Middle frontal gyrus (tissue), 1 donor: Measurements from ENCODE around the gene CRACDL.
A peak's percentile ranks its signal among the peaks of the same experiment; 100 is the strongest.

Source experiments
- DNase-seq: peaks from one replicate; pipeline ENCODE4 v3.0.0-alpha.2; 2015; ENCODE audit warnings: low spot score; ENCODE audit errors: extremely low spot score

The CRACDL gene

GRCh38 chr2:98927027-98927426 lies 9.0 kb downstream of the CRACDL start:
- no peak for DNase-seq

GRCh38 chr2:98926601-98927000 lies 9.4 kb downstream of the CRACDL start:
- no peak for DNase-seq

DNA sequence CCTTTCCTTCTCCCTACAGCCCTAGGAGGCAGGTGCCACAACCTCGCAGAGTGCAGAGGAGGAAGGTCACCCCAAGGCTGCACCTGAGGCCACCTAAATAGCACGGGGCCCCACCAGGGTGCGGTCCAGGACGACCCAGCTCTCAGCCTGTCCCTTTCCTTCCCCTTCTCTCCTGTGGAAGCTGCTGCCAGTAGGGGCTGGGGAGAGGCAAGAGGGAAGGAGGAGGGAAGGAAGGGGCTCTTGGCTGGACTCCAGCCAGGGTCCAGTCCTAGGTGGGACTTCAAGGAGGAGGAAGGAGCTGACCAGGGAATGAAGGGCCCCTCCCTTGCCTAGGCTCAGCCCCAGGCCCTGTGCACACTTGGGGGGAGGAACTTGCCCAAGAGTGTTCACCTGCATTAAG lies 11.1 kb downstream of the CRACDL start:
- no peak for DNase-seq

DNA sequence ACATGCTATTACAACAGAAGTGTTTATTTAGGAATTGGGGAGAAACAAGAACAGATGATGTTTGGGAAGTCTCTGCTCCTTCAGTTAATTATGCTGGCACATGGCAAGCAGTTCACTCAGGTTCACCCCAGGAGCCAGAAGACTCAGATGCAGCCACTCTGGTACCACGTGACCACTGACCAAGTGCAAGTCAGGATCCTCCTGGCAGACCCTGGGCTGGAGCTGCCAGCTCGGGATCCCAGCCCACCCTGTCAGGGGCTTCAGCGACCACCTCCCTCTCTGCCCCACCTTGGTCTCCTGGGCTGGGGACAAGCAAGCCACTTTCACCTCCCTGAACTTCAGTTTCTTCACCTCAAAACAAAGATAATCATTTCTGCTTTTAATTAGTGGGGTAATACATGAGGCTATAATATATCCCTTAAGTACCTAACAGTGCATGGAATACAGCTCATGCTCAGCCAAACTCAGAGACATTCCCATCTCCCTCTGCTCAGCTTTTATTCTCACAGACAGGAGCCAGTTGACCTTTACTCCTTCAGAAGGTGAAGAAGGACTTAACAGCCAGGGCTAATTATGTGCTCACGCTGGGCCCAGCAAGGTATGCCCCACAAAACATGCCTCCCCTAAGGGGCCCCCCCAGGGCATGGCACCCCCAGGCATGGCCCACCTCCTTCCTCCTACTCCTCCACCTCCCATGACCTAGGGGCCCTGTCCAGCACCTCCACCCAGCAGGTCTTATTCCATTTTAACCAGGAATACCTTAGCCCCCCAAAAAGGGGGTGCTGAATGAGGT lies 11.8 kb downstream of the CRACDL start:
- DNase-seq, result no peak

- DNase-seq, result no peak
Observed at GRCh38 chr2:98923244-98923940, 12.6 kb downstream of the CRACDL start.

DNA sequence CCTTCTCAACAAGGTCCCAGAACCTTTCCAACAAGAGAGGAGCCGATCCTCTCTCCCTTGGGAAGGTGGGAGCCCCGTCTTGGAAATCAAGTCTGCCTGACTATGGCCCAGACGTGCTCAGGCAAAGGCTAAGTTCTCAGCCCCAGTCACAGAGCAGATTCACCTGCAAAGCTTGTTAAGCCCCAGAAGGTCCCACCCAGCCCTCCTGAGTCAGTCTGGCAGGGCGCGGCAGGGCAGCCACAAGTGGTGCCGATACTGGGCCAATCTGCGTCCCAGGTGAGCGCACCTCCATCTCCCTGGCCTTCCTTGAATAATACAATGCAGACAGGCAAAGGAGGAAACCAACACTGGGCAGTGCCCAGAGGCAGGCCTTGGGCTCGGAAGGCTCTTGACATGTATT lies 15.0 kb downstream of the CRACDL start:
- DNase-seq, result no peak

DNA sequence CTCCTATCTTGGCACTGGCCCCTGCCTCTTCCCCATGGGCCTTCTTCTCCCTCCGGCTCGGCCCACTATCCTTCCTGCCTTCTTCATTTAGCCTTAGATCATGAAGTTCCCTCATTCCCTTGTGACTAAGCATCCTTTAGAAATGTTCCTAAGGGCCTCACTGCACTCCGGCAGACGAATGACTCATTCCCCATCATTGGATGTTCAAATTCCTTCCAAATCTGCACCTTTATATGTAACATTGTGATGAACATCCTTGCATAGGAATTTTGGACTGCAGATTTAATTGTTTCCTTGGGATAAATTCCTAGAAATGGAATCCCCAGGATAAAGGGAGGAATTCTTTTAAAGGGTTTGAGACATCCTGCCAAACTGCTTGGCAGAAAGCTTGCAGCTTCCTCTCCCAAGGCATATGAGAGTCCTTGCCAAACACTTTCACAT lies 19.0 kb downstream of the CRACDL start:
- no peak for DNase-seq

DNA sequence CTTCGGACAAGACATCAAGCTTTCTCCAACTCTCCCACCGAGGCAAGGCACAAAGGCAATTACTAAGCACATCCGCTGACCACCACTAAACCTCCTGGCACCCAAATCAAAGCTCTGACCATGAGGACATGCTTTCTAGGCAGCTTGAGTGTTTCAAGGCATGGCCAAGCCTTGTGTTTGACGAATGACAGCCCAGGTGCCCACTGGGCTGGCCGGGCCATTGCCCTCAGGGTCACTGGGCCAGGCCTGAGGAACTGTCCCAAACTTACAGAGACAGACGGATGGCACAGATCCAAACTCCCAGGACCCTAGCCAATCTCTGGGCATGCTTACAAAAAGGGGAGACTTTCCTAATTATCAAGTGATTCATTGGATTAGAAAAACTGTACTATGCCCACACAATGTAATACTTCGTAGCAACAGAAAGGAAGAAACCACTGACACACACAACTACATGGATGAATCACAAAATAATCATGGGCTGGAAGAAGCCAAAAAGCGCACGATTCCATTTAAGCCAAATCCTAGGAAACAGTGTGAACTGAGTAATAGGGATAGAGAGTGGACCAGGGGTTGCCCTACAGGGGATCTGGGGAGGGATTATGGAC lies 20.2 kb downstream of the CRACDL start:
- DNase-seq, result no peak

DNA sequence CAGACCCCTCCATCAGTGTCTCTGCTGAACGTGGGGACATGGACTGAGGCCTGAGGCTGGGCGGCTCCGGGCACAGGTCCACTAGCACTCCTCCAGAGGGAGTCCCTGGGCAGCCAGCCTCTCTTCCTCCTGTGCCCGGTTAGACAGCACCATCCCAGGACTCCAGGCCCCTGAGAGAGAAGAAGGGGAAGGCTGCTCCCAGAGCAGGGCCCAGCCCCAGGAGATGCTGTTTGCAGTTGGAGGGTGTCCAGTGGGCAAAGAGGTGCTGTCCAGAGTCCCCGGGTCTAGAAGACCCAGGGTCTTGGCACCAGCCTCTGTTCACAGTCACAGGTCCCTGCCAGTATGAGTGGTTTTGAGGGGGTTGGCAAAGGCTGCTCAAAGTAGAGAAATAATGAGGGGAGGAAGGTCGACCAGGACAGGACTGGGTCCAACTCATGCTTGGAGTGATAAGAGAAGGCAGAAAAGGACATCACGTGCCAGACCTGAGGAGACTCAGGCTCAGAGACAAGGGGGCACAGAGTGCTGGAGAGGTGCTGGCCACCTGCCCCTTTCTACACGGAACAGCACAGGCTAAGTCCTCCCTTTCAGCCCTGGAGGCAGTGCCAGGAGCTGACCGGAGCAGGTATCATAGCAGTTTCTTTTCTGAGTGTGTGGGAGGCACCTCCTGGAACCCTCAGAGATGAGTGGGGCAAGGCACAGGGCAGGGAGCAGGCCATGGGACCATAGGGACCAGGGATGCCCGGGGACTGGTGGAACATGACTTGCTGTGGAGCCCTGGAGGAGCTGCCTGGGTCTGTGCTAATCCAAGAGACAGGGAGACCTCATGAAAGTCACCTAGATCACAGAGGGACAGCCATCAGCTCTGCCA lies 21.1 kb downstream of the CRACDL start:
- DNase-seq, result no peak

DNA sequence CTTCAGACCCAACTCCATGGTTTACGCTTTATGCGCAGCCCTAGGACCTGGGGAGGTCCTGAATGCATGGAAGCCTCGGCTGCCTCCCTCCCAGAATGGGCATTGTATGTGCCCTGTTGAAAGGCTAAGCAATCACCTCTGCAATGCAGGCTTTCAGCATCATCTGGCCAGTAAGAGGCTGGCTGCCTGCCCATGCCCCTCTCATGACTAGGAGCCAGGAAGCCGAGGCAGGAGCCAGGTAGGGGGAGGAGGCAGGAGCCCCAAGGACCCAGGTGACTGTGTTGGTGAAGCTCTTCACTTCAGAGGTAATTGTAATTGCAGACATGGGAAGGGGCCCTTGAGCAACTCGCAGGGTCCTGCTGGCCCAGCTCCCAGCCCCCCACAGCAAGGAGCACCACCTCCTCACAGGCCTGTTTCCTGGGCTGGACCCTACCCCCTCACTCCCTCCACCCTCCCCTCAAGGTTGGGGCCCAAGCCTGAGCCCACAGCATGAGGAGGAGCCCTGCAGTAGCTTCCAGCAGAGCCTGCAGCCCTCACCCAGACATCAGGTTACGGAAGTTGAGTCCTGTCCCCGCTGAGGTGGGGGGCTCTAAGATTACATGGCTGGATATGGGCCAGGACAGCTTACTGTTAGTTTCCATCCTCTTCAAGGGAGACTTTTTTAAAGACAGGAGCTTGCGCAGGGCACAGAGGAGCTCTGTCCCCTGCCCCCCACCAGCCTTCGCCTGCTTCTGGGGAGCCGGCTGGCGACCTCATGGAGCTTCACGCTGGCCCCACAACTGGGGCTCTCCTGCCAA lies 21.9 kb downstream of the CRACDL start:
- DNase-seq, result no peak

DNA sequence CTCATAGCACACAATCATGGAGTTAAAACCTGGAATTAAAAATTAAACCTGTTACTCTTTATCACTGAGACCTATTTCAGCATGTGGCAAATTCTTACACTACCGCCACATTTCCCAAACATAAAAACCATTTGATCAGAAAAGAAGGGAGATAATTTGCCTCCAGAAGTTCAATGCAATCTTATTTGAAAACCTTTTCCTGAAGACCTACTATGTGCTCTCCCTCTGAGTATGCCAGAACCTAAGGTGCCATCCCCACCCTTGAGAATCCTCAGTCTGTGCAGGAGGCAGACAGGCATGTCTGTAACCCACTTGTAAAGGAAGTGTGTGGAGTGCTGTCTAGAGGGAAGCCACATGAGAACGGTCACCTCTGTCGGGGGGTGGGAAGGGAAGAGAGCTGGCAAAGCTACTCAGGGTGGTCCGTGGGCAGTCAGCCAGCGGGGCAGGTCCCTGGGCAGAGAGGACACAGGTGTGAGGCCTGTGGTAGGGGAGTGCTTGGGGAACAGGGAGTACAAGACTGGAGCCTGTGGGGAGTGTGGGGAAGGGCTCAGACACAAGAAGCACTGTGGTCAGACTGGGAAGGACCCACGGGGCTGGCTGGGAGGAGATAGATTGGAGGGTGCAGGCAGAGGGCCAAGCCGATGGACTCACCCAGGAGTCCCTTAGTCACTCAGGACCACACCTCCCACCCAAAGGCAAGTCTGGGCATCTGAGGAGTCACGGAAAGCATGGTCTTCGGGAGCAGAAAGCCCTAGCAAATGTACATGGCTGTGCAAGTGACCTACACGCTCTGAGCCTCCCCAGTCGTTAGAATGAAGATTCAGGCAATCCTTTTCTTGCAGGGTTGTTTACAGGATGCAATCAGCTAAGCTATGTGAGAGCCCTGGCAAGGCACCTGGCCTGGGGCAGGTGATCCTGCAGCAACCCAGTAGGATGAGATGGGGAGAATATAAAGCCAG lies 22.8 kb downstream of the CRACDL start:
- no peak for DNase-seq

DNA sequence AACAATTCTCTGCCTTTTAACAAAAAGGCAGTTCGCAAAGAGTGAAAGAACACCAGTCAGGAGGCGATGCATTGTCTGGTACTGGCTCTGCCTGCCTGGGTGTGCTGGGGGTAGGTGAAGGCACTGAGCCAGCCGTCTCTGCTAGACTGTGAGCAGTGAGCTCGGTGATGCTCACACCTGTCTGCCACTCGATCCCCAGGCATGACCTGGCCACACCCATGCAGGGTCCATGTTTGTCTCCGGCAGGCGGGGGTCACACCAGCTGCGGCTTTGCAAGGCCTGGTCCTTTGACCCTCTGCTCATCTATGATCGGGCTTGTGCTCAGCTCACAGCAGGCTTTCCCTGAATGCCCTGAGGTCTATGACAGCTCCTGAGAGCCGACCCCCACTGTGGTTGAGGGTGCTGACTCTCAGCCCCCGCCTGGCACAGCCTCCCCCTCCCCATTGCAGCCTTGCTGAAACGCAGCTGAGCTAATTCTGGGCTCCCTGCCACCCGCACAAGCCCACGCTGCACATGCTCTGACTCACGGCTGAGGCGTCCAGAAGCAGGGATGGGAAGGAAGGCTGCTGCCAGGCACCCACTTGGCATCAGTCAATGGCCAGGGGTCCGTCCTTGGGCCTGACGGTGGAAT lies 23.7 kb downstream of the CRACDL start:
- DNase-seq, result peak; percentile 62

GRCh38 chr2:98911376-98912154 lies 24.5 kb downstream of the CRACDL start:
- DNase-seq, result no peak

- no peak for DNase-seq
Observed at GRCh38 chr2:98911126-98911375, 25.0 kb downstream of the CRACDL start.

DNA sequence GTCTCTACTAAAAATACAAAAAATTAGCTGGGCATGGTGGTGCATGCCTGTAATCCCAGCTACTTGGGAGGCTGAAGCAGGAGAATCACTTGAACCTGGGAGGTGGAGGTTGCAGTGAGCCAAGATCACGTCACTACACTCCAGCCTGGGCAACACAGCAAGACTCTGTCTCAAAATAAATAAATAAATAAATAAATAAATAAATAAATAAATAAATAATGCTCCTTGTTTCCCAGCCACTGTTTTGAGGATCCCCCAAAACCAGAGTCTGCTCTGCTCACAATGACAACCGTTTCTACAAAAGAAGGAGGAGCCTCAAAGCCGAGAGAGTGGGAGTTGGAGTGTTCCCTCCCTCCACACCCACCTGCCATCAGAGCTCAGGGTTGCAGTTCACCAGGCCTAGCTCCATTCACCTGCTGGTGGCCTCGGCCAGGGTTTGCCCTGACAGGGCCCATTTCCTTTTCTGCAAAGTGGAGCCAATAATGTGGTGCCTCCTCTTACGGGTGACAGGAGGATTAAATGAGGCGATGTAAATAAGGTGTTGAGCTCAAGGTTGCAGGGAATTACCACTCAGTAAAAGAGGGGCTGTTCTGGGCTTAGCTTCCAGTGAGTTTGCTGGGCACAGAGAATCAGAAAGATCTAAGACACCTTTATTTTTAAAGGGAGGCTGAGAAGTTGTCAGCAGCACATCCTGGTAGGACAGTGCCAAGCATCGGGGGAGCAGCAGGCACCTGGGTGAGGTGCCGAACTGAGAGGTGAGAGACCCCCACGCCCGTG lies 25.5 kb downstream of the CRACDL start:
- DNase-seq, result no peak

- no peak for DNase-seq
Observed at GRCh38 chr2:98909317-98910211, 26.5 kb downstream of the CRACDL start.

DNA sequence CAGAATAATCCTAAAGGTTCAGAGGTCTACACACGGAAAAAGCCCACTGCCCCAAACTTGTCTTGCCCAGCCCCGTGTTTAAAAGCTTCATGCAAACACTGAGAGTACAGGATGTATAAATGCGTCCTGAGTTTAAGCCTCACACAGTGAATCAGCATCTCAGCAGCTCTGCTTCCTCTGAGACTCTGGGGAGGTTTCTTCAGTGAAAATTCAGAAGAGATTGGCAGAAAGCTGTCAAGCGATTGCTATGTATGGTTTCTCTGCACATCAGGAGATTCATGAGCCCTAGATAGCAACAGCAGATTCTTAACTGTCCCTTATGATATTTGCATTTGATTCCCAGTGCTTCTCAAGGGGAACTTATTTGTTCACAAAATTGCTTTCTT lies 27.1 kb downstream of the CRACDL start:
- no peak for DNase-seq
